ENCODE measurements around the gene NEK2. TPM values are rescaled to one million over a fixed set of nuclear protein-coding genes. Genes with fewer than 3 reads are reported as not detected.

NEK2 gene
- 18.4 and 24.4 TPM in 2 replicates for total RNA-seq

DNA sequence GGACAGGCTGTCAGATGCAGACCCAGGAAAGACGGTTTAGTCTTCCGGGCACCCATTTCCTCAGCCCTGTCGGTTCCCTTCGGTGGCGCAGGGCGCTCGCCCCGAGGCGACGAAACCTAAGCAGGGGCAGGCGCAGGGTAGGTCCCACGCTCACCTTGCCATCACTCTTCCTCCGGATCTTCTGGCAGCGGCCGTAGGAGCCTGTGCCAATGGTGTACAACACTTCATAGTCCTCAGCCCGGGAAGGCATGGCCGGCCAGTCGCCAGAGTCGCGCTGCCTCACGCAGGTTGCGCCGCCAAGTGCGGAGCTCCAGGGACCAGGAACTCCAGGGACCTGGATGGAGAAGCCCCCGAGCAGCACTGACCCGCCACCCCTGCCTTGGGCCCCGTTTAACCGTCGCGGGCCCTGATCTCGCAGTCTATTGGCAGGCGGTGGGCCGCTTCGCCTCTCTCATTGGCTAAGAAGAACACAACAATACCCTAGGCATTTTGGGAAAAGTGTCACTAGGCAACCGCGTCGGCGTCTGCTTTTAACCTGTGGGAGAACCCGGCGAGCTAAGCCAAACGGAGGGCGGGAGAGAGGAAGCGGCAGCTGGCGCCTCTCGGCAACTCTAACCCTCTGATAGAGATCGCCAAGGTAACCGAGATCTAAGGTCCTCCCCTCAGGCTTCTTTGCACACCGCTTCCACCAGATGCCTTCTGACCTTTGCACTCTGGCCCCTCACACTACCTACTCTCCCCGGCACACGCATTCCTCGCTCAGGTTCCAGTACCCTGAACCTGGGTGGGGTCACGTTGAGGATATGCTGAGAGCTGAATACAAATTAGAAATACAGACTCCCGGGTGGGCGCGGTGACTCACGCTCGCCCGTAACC lies at the start of gene NEK2:
TSS of gene NEK2 (minus strand) at position 392 of the 876 bp plus-strand sequence. CDS start at position 250, 142 bp downstream.

Other genes with a start within 250 kb of the NEK2 start
- not detected in 2 replicates for gene RD3, start 183.5 kb downstream of the NEK2 start, total RNA-seq
- 18.4 and 19.4 TPM in 2 replicates for gene SLC30A1, start 96.5 kb downstream of the NEK2 start, total RNA-seq
- 16.2 and 35.2 TPM in 2 replicates for gene LPGAT1, start 155.1 kb upstream of the NEK2 start, total RNA-seq